Cardiac fibroblast (primary cell): ENCODE data around the gene SPECC1.

Experiments
- DNase-seq, 2 donors: peaks; one replicate each; pipeline versions ENCODE4 v3.0.0 to v3.0.0-alpha.2; 2010; ENCODE audit warnings: low read depth in 2 of 2
- H3K4me3 ChIP-seq, 2 donors: replicated peaks in 1 of 2; 1 replicate in 1 of 2; 2 replicates in 1 of 2; pipeline ENCODE4 v1.5.1; 2011; ENCODE audit warnings: low read depth in 2 of 2, low read length in 2 of 2, mild to moderate bottlenecking in 2 of 2, moderate library complexity in 1 of 2
- TF ChIP-seq, protein P1 (sequence below): IDR thresholded peaks from one replicate; pipeline ENCODE4 v1.5.1; 2011; ENCODE audit warnings: low read depth, mild to moderate bottlenecking, low read length, inconsistent platforms

SPECC1 gene

DNA sequence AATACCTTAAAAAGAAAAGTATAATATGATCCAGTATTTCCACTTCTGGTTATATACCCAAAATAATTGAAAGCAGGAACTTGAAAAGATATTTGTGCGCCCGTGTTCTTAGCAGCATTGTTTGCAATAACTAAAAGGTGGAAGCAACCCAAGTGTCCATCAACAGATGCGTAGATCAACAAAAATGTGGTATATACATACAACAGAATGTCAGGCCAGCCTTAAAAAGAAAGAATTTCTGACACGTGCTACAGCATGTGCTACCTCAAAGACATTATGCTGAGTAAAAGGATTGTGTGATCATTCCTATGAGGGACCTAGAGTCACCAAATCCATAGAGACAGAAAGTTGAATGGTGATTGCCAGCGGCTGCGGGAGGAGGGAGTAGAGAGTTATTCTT is 133.1 kb downstream of the SPECC1 start:
- TF ChIP-seq, protein P1, sequence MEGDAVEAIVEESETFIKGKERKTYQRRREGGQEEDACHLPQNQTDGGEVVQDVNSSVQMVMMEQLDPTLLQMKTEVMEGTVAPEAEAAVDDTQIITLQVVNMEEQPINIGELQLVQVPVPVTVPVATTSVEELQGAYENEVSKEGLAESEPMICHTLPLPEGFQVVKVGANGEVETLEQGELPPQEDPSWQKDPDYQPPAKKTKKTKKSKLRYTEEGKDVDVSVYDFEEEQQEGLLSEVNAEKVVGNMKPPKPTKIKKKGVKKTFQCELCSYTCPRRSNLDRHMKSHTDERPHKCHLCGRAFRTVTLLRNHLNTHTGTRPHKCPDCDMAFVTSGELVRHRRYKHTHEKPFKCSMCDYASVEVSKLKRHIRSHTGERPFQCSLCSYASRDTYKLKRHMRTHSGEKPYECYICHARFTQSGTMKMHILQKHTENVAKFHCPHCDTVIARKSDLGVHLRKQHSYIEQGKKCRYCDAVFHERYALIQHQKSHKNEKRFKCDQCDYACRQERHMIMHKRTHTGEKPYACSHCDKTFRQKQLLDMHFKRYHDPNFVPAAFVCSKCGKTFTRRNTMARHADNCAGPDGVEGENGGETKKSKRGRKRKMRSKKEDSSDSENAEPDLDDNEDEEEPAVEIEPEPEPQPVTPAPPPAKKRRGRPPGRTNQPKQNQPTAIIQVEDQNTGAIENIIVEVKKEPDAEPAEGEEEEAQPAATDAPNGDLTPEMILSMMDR: no peak
- DNase-seq: no peak
- H3K4me3 ChIP-seq: no peak overlapping the region

DNA sequence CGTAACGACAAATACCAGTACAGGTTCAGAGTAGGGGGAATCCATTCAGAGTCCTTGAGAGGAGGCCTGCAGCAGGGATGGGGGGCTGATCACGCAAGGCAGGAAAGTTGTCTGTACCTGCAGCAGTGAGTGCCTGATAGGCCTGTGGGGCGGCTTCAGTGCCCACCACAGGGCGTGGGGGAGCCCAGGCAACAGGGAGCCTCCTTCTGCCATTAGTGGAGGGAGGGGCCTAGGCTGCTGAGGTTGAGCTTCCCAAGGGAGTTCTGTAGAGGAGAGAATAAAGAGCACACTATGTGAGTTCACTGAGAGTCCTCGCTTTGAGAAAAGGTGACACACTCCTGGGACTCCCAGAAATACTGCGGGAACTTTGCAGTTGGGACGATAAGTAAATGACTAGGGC is 134.6 kb downstream of the SPECC1 start:
- TF ChIP-seq, protein P1: no peak
- no peak for DNase-seq
- no peak overlapping the region for H3K4me3 ChIP-seq

DNA sequence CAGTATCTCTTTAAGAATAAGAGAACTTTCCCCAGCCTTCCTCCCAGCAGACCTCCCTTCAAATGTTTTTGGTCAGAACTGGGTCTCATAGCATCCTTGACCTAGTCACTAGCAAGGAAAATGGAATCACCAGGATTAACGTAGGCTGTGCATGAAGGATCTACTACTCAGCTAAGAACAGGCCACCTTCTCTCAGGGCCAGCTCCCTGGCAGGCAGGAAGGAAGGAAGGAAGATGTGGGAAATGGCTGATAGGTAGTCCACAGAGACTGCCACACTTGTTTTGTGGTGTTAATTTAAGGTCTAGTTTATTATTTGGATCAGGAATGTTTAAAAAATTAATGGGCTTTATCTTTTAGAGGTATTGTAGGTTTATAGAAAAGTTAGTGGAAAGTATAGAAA is 136.4 kb downstream of the SPECC1 start:
- H3K4me3 ChIP-seq: no peak overlapping the region
- no peak for DNase-seq
- TF ChIP-seq, protein P1: no peak

DNA sequence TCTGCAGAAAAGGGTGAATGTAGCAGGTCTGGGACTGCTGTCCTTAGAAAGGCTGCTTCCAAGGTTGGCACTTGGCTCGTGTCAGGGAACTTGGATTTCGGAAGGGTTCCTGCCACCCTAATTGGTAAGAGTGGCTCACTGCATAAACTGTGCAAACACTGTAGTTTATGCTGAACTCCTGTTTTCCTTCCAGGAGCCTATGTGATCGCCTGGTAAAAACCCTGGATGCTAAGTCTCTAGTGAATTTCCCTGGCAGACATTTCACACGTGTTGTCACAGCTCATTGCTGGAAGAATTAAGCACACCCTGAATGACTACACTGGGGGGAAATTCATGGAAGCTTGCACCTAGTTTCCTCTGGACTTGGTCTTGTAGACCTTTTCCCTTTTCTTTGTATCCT is 140.1 kb downstream of the SPECC1 start:
- no peak for DNase-seq
- TF ChIP-seq, protein P1: no peak
- no peak overlapping the region for H3K4me3 ChIP-seq

DNA sequence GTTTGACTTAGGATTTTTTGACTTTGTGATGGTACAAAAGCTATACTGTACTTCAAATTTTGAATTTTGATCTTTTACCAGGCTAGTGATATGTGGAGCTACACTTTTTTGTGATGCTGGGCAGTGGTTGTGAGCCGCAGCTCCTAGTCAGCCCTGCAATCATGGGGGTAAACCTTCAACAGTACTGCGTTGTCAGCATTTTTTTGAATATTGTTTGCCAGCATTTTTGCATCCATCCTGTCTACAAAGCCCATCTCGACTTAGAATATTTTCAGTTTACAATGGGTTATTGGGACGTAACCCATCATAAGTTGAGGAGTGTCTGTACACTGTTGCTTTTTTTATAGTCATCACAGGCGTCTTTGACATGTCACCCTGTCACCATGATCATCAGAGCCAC is 142.0 kb downstream of the SPECC1 start:
- no peak for DNase-seq
- TF ChIP-seq, protein P1: no peak
- no peak overlapping the region for H3K4me3 ChIP-seq

DNA sequence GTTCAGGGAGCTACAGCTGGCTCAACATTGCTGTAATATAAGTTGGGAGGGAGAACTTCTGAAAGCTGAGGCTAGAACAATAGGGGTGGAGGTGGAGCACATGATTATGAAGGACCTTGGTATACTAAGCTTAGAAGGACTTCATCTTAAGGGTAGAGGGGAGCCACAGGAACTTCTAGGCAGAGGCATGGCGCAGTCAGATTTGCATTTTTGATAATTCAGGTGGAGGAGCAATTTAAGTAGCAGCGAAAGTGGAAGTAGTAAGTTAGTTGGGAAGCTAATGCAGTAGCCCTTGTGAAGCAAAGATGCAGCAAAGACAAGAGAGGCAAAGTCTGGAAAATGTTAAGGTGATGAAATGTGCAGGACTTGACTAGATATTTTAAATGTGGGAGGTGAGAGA is 144.1 kb downstream of the SPECC1 start:
- DNase-seq: no peak
- no peak overlapping the region for H3K4me3 ChIP-seq
- TF ChIP-seq, protein P1: no peak

DNA sequence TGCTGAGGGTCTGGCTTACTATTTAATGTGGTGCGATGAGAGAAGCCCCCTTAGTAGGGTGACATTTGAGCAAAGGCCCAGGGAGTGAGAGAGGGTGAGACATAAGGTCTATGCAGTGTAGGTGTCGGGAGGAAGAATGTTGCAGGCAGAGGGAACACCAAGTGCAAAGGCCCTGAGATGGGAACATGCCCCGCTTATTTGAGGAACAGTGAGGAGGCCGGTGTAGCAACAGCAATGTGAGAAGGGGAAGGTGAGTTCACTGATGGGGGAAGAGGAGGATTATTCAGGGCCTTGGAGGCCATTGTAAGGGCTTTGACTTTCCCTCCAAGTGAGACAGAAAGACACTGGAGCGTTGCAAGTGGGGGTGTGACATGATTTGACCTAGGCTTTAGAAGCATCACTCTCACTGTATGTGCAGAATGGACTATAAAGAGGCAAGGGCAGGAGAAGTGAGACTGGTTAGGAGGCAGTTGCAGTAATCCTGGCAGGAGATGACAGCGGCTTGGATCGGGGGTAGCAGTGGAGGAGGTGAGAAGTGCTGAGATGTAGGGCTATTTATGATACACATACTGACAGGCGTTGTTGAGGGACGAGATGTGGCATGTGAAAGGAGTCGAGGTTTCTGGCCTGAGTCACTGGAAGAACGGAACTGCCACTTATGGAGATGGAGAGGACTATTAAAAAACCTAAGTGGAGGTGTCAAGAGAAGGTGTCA is 145.3 kb downstream of the SPECC1 start:
- H3K4me3 ChIP-seq: no peak overlapping the region
- DNase-seq: no peak
- TF ChIP-seq, protein P1: no peak
